D721Med (cell line): ENCODE results near the gene SP9.

ENCODE experiments used
- DNase-seq: peaks from one replicate; pipeline ENCODE4 v3.0.0; 2011; ENCODE audit warnings: low spot score; ENCODE audit not compliant: insufficient read length
- FAIRE-seq: peaks from 2 replicates; lab custom pipeline; 2011; peaks lifted over from hg19 to GRCh38; lab: Jason Lieb, UNC
- TF ChIP-seq, protein P1 (sequence below): IDR thresholded peaks from 2 replicates; pipeline ENCODE4 v1.5.1; 2012; ENCODE audit warnings: mild to moderate bottlenecking, control low read depth; ENCODE audit not compliant: insufficient read depth; ENCODE audit errors: missing control alignments

SP9 gene

DNA sequence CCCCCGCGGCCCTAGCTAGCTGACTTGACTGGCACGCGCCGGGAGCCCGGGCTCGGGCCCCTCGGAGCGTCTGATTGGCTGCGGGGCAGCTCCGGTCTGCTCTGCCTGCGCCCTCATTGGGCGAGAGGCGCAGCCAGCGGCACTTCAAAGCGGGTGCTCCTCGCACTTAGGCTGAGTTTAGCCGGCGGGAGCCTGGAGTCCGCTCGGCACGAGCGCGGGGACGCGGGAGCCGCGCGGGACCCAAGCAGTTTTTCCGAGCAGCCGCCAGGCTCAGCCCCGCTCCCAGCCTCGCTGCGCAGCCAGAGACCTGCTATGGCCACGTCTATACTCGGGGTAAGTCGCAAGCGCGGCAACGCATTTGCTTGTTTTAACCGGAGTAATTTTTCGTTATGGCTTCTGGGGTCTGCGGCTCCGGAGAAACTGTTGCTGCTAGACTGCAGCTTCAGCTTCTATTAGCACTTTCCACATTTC is at the start of gene SP9:
TSS of gene SP9 (plus strand) at position 174 of the 471 bp plus-strand sequence. CDS start at position 313, 139 bp downstream.
- DNase-seq (peak; percentile 86), FAIRE-seq (no peak)
- TF ChIP-seq, protein P1, sequence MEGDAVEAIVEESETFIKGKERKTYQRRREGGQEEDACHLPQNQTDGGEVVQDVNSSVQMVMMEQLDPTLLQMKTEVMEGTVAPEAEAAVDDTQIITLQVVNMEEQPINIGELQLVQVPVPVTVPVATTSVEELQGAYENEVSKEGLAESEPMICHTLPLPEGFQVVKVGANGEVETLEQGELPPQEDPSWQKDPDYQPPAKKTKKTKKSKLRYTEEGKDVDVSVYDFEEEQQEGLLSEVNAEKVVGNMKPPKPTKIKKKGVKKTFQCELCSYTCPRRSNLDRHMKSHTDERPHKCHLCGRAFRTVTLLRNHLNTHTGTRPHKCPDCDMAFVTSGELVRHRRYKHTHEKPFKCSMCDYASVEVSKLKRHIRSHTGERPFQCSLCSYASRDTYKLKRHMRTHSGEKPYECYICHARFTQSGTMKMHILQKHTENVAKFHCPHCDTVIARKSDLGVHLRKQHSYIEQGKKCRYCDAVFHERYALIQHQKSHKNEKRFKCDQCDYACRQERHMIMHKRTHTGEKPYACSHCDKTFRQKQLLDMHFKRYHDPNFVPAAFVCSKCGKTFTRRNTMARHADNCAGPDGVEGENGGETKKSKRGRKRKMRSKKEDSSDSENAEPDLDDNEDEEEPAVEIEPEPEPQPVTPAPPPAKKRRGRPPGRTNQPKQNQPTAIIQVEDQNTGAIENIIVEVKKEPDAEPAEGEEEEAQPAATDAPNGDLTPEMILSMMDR: no peak

- FAIRE-seq: no peak
- DNase-seq: no peak
- TF ChIP-seq, protein P1: no peak
Measured at GRCh38 chr2:174286172-174286571, 48.6 kb upstream of the SP9 start.

- no peak for DNase-seq
- TF ChIP-seq, protein P1: no peak
- no peak for FAIRE-seq
Measured at GRCh38 chr2:174292908-174293307, 41.8 kb upstream of the SP9 start.

- TF ChIP-seq, protein P1: no peak
- no peak for DNase-seq
- FAIRE-seq: no peak
Measured at GRCh38 chr2:174300114-174300513, 34.6 kb upstream of the SP9 start.

DNA sequence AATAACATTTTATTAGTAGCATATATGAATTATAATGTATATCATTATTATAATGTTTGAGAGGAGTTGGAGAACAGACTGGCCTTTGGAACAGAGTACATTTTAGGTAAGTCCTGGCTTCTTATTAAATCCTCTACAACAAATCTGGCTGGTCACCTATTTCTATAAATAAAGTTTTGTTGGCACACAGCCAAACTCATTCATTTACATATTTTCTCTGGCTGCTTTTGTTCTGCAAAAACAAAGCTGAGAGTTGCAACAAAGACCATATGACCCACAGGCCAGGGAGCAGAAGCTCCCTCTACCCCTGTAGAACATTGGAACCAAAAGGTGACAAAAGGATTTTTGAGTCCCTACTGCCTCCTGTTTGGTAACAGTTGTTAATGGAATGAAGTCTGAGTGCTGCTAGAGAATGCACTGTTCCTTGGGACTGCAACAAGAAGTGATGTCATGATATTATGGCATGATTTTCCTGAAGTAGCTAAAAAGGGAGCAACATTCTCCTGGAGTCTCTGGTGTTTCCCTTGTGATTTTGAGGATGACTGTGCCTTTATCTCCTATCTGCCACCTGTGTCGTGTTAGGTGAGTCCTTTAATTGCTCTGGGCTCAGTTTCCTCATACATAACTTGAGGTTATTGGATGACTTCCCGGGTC is 22.0 kb upstream of the SP9 start:
- no peak for FAIRE-seq
- DNase-seq: no peak
- TF ChIP-seq, protein P1: no peak

GRCh38 chr2:174322149-174322548 is 12.6 kb upstream of the SP9 start:
- FAIRE-seq (no peak), DNase-seq (no peak)
- TF ChIP-seq, protein P1: no peak

- DNase-seq: no peak
- TF ChIP-seq, protein P1: no peak
- no peak for FAIRE-seq
Measured at GRCh38 chr2:174322746-174323145, 12.0 kb upstream of the SP9 start.
